ENCODE data around the gene EHD1.
A peak's percentile ranks its signal among the peaks of the same experiment; 100 is the strongest.
"Not testable (repeated sequence)": the region's sequence is repeated elsewhere in the genome, so short reads cannot be mapped to it uniquely, and the experiment has no call there.

The EHD1 gene

GRCh38 chr11:64832467-64833197 lies 45.8 kb downstream of the EHD1 start:
- DNase-seq (ENCODE audit: low read depth in 3 of 3, low spot score in 1 of 3): no peak

GRCh38 chr11:64831411-64831891 lies 47.0 kb downstream of the EHD1 start:
- DNase-seq (ENCODE audit: low read depth in 3 of 3, low spot score in 1 of 3): no peak

- no peak for DNase-seq (ENCODE audit: low read depth in 3 of 3, low spot score in 1 of 3)
These were observed 48.7 kb downstream of the EHD1 start for GRCh38 chr11:64829536-64830251.

- no peak for DNase-seq (ENCODE audit: low read depth in 3 of 3, low spot score in 1 of 3)
These were observed 51.0 kb downstream of the EHD1 start for GRCh38 chr11:64827451-64827839.

- no peak for DNase-seq (ENCODE audit: low read depth in 3 of 3, low spot score in 1 of 3)
These were observed 51.6 kb downstream of the EHD1 start for GRCh38 chr11:64826578-64827450.

GRCh38 chr11:64826062-64826461 lies 52.4 kb downstream of the EHD1 start:
- DNase-seq (ENCODE audit: low read depth in 3 of 3, low spot score in 1 of 3): no peak

- no peak for DNase-seq (ENCODE audit: low read depth in 3 of 3, low spot score in 1 of 3)
These were observed 54.8 kb downstream of the EHD1 start for GRCh38 chr11:64823568-64824119.

GRCh38 chr11:64817476-64817875 lies 60.9 kb downstream of the EHD1 start:
- DNase-seq (ENCODE audit: low read depth in 3 of 3, low spot score in 1 of 3): no peak

- DNase-seq (ENCODE audit: low read depth in 3 of 3, low spot score in 1 of 3): not testable (repeated sequence)
These were observed 63.0 kb downstream of the EHD1 start for GRCh38 chr11:64815433-64815832.

GRCh38 chr11:64814712-64815187 lies 63.7 kb downstream of the EHD1 start:
- DNase-seq (ENCODE audit: low read depth in 3 of 3, low spot score in 1 of 3): no peak

- no peak for DNase-seq (ENCODE audit: low read depth in 3 of 3, low spot score in 1 of 3)
These were observed 64.6 kb downstream of the EHD1 start for GRCh38 chr11:64813826-64814225.

- no peak for DNase-seq (ENCODE audit: low read depth in 3 of 3, low spot score in 1 of 3)
These were observed 67.5 kb downstream of the EHD1 start for GRCh38 chr11:64810891-64811272.

GRCh38 chr11:64810271-64810890 lies 68.0 kb downstream of the EHD1 start, which contains the start of gene MEN1:
TSS of gene MEN1 (minus strand) at chr11:64810551. CDS start at chr11:64810109, 442 bp downstream.
- peak; percentile 31 to 67 (median 55) for DNase-seq (ENCODE audit: low read depth in 3 of 3, low spot score in 1 of 3)

GRCh38 chr11:64809781-64810241 lies 68.6 kb downstream of the EHD1 start:
- no peak for DNase-seq (ENCODE audit: low read depth in 3 of 3, low spot score in 1 of 3)

- DNase-seq (ENCODE audit: low read depth in 3 of 3, low spot score in 1 of 3): no peak
These were observed 72.9 kb downstream of the EHD1 start for GRCh38 chr11:64805481-64805880.

GRCh38 chr11:64804346-64805210 lies 73.8 kb downstream of the EHD1 start:
- DNase-seq (ENCODE audit: low read depth in 3 of 3, low spot score in 1 of 3): no peak

GRCh38 chr11:64803846-64804345 lies 74.5 kb downstream of the EHD1 start:
- no peak for DNase-seq (ENCODE audit: low read depth in 3 of 3, low spot score in 1 of 3)

GRCh38 chr11:64803158-64803845 lies 75.1 kb downstream of the EHD1 start, which contains the start of gene MAP4K2:
TSS of gene MAP4K2 (minus strand) at chr11:64803214. CDS start at chr11:64803149, 65 bp downstream.
- peak; percentile 70 to 82 (median 73) for DNase-seq (ENCODE audit: low read depth in 3 of 3, low spot score in 1 of 3)

All from stimulated activated CD4-positive, alpha-beta T cell treated with anti-CD3 and anti-CD28 coated beads, TNF-alpha, amount 100 ng/mL, for 1 hour (primary cell).